K562 (cell line): ENCODE results near the gene LEPR. TPM values are rescaled to one million over a fixed set of nuclear protein-coding genes. Genes with fewer than 3 reads are reported as not detected.

Source experiments
- ATAC-seq: fragments of 200-7000 bp; cut with Tn5 transposase; 3 replicates; pipeline ENCODE4 v1.9.1; 2020; ENCODE audit warnings: moderate library complexity
- BruUV-seq: library from RNA; stranded (reverse); fragments of 400-500 nt; replicated peaks from 2 replicates; lab custom pipeline; 2021; lab: Mats Ljungman, UMichigan
- CTCF ChIA-PET: fragments of 300-600 bp; formaldehyde crosslinking; extraction: SDS; loops from one replicate; lab custom pipeline; 2021; ENCODE audit warnings: low intra/inter-chr PET ratio; lab: Yijun Ruan, JAX
- POLR2A ChIA-PET: fragments of 300-600, 350-650 bp; sonication (Branson Sonifier 250); formaldehyde crosslinking; extraction: SDS; loops from one replicate; lab custom pipeline; 2021; ENCODE audit warnings: antibody characterized with exemption, inconsistent platforms; lab: Yijun Ruan, JAX
- DNase-seq, 4 experiments: peaks; one replicate each; pipeline versions ENCODE4 v3.0.0 to v3.0.0-alpha.2; 2011 to 2018; ENCODE audit warnings: low spot score in 3 of 4, mixed read lengths in 3 of 4; ENCODE audit errors: extremely low read depth in 1 of 4
- FAIRE-seq: peaks from 2 replicates; lab custom pipeline; 2011; peaks lifted over from hg19 to GRCh38; lab: Jason Lieb, UNC
- H2AFZ ChIP-seq: 2 replicates; pipeline ENCODE4 v1.6.0; 2011; ENCODE audit warnings: low read depth, low read length, control low read depth, inconsistent platforms
- H3K27ac ChIP-seq: fragments of 200-600 bp; 3 replicates; pipeline ENCODE4 v1.8.0; 2011; ENCODE audit warnings: low read depth, mild to moderate bottlenecking, control low read depth, inconsistent platforms, low read length, moderate library complexity, mixed read lengths; ENCODE audit errors: extremely low read depth
- H3K27me3 ChIP-seq, 2 experiments: fragments of 300-600 bp in 1 of 2; 2 replicates in 1 of 2; 3 replicates in 1 of 2; pipeline versions ENCODE4 v1.6.0 to v1.8.0; 2011; ENCODE audit warnings: inconsistent platforms in 2 of 2, low read length in 2 of 2, mild to moderate bottlenecking in 1 of 2, mixed read lengths in 1 of 2, moderate library complexity in 1 of 2; ENCODE audit not compliant: control insufficient read depth in 2 of 2, insufficient read depth in 2 of 2
- H3K36me3 ChIP-seq: fragments of 300-600 bp; 3 replicates; pipeline ENCODE4 v1.8.0; 2011; ENCODE audit warnings: mild to moderate bottlenecking, low read length, inconsistent platforms; ENCODE audit not compliant: control insufficient read depth, insufficient read depth
- H3K4me1 ChIP-seq, 2 experiments: fragments of 200-600 bp in 1 of 2; replicated peaks in 1 of 2; 2 replicates in 1 of 2; 3 replicates in 1 of 2; pipeline versions ENCODE4 v1.5.1 to v1.8.0; 2011; ENCODE audit warnings: inconsistent platforms in 2 of 2, low read length in 2 of 2, mild to moderate bottlenecking in 1 of 2, mixed read lengths in 1 of 2, moderate library complexity in 1 of 2; ENCODE audit not compliant: control insufficient read depth in 2 of 2, insufficient read depth in 2 of 2
- H3K4me2 ChIP-seq: 2 replicates; pipeline ENCODE4 v1.6.1; 2011; ENCODE audit warnings: low read length, control low read depth, inconsistent platforms, mixed read lengths; ENCODE audit not compliant: insufficient read depth
- H3K4me3 ChIP-seq: fragments of 200-600 bp; sonication (generic), shearing (Covaris generic); 2 replicates; pipeline ENCODE4 v1.5.1; 2016; ENCODE audit warnings: control low read depth, inconsistent platforms
- H3K79me2 ChIP-seq: fragments of 200-600 bp; 3 replicates; pipeline ENCODE4 v1.8.0; 2011; ENCODE audit warnings: low read length, inconsistent platforms; ENCODE audit not compliant: control insufficient read depth, insufficient read depth
- H3K9ac ChIP-seq, 2 experiments: 2 replicates each; pipeline versions ENCODE4 v1.6.0 to v1.6.1; 2011; ENCODE audit warnings: low read depth in 2 of 2, low read length in 2 of 2, control low read depth in 1 of 2, inconsistent platforms in 1 of 2, mild to moderate bottlenecking in 1 of 2, mixed read lengths in 1 of 2; ENCODE audit not compliant: insufficient read depth in 1 of 2
- H3K9me1 ChIP-seq: one replicate; pipeline ENCODE4 v1.6.0; 2011; ENCODE audit warnings: inconsistent platforms, mild to moderate bottlenecking, low read length, moderate library complexity; ENCODE audit not compliant: control insufficient read depth, insufficient read depth
- H3K9me3 ChIP-seq: replicated peaks from 2 replicates; pipeline ENCODE4 v1.5.1; 2011; ENCODE audit warnings: low read depth, low read length, inconsistent platforms; ENCODE audit not compliant: control insufficient read depth, insufficient read depth
- H4K20me1 ChIP-seq: replicated peaks from 2 replicates; pipeline ENCODE4 v1.6.1; 2011; ENCODE audit warnings: low read length, inconsistent platforms, mixed read lengths; ENCODE audit not compliant: control insufficient read depth, insufficient read depth
- CBFA2T2 ChIP-seq: fragments of 450-650 bp; conservative IDR thresholded peaks from 2 replicates; pipeline ENCODE4 v1.6.1; 2017; ENCODE audit warnings: mild to moderate bottlenecking
- DMBX1 ChIP-seq: fragments of 250-450 bp; sonication (Bioruptor Pico); IDR thresholded peaks from 2 replicates; pipeline ENCODE4 v1.8.0; 2022; ENCODE audit warnings: inconsistent platforms, mild to moderate bottlenecking, moderate library complexity, borderline replicate concordance
- EP400 ChIP-seq: fragments of 450-650 bp; IDR thresholded peaks from 2 replicates; pipeline ENCODE4 v1.6.1; 2017; ENCODE audit warnings: antibody characterized with exemption, mild to moderate bottlenecking, moderate library complexity
- FOS ChIP-seq: IDR thresholded peaks from 3 replicates; pipeline ENCODE4 v1.6.1; 2011; ENCODE audit not compliant: insufficient read length; ENCODE audit errors: extremely low read depth
- NCOR1 ChIP-seq: fragments of 450-650 bp; IDR thresholded peaks from 2 replicates; pipeline ENCODE4 v1.6.1; 2016; ENCODE audit warnings: mild to moderate bottlenecking, moderate library complexity
- NFIX ChIP-seq: fragments of 250-450 bp; sonication (Bioruptor Pico); IDR thresholded peaks from 2 replicates; pipeline ENCODE4 v1.4.0; 2020; ENCODE audit warnings: low read depth, mild to moderate bottlenecking, moderate library complexity
- NRF1 ChIP-seq, 2 experiments: fragments of 450-650 bp; IDR thresholded peaks in 1 of 2; conservative IDR thresholded peaks in 1 of 2; 2 replicates each; pipeline ENCODE4 v1.6.1; 2014; ENCODE audit warnings: mild to moderate bottlenecking in 2 of 2
- PBX2 ChIP-seq, 2 experiments: IDR thresholded peaks in 1 of 2; conservative IDR thresholded peaks in 1 of 2; 2 replicates each; pipeline ENCODE4 v1.6.1; 2016; ENCODE audit warnings: low read depth in 2 of 2, mild to moderate bottlenecking in 1 of 2, missing compliant biosample characterization in 1 of 2, missing genetic modification characterization in 1 of 2, moderate library complexity in 1 of 2
- POLR2B ChIP-seq: fragments of 450-650 bp; IDR thresholded peaks from 2 replicates; pipeline ENCODE4 v1.6.1; 2018; ENCODE audit warnings: low read depth; ENCODE audit not compliant: partially characterized antibody
- PTRF ChIP-seq: fragments of 450-650 bp; IDR thresholded peaks from 2 replicates; pipeline ENCODE4 v1.6.1; 2016; ENCODE audit warnings: mild to moderate bottlenecking, missing genetic modification characterization, missing compliant biosample characterization
- SMARCB1 ChIP-seq: IDR thresholded peaks from 2 replicates; pipeline ENCODE4 v1.6.1; 2011; ENCODE audit warnings: improper control_type of control experiment, low read depth; ENCODE audit not compliant: insufficient read length
- WGBS: fragments of 100-300 bp; shearing (Covaris generic); methylation state at CpG from one replicate; pipeline ENCODE4 v1.1.6; 2016; ENCODE audit warnings: low coverage, mixed read lengths; ENCODE audit not compliant: insufficient coverage; ENCODE audit errors: missing lambda C conversion rate; 5-methylcytosine and 5-hydroxymethylcytosine counted together
- in situ Hi-C: fragments of 300-500 bp; cut with MboI; formaldehyde crosslinking; loops from 4 replicates; pipeline ENCODE4 v1.15.0; 2018; ENCODE audit warnings: inconsistent platforms, mixed read lengths
- intact Hi-C: fragments of 100-400 bp; cut with micrococcal nuclease; formaldehyde crosslinking; loops from 2 replicates; pipeline ENCODE4 v1.14.2; 2022
- polyA plus RNA-seq, 8 experiments: library from polyadenylated mRNA; depleted of rRNA in 4 of 8; stranded (reverse) in 5 of 8; unstranded in 3 of 8; fragments of >200 nt; fragmentation: Nextera tagmentation in 2 of 8; fragmentation: Illumina TruSeq in 1 of 8; extraction: Ambion mirVana in 2 of 8; extraction: Trizol in 1 of 8; gene quantifications; 2 replicates each; pipeline versions ENCODE4 v1.2.1 to v1.2.3, GENCODE V29; 2011 to 2014; ENCODE audit warnings: inconsistent platforms in 1 of 8, missing spikeins in 1 of 8
- total RNA-seq, 7 experiments: library from RNA; depleted of rRNA in 6 of 7; stranded (reverse); fragments of >200 nt in 6 of 7; fragmentation: Illumina TruSeq in 2 of 7; extraction: Trizol in 2 of 7; gene quantifications; 2 replicates each; pipeline versions ENCODE4 v1.2.1 to v1.2.3, GENCODE V29; 2011 to 2021; ENCODE audit warnings: low replicate concordance in 1 of 7
- TF ChIP-seq, protein P1 (sequence below): fragments of 450-650 bp; IDR thresholded peaks from 2 replicates; pipeline ENCODE4 v1.6.1; 2017; ENCODE audit warnings: antibody characterized with exemption, mild to moderate bottlenecking
- TF ChIP-seq, protein P2 (sequence below), 2 experiments: fragments of 450-650 bp; IDR thresholded peaks; 2 replicates each; pipeline ENCODE4 v1.6.1; 2016

Gene LEPR
- total and polyA plus RNA-seq, 9 of the 15 experiments (the other 6 are each of a cell fraction or from before 2014, with no cell fraction given), result 12.2 to 111 (median 43.1) TPM

GRCh38 chr1:65469889-65470340, 49.4 kb downstream of the LEPR start:
- H3K9ac ChIP-seq, result peak overlapping the region in 1 of 2 experiments; percentile 47; a peak in 2 of 4 replicates
- TF ChIP-seq PBX2 (CRISPR knock-in tag; IDR thresholded peaks at IDR 0.05; ENCODE audit: low read depth) (no peak), PBX2 (tag; conservative IDR thresholded peaks at IDR 0.05; ENCODE audit: low read depth) (0 out of 2 replicates have a peak, but pooled peaks have one; percentile 5), SMARCB1 (no peak), POLR2B (no peak), DMBX1 (CRISPR knock-in tag) (peak; percentile 70; the same call in 1 of the 2 replicates), NFIX (CRISPR knock-in tag) (peak; percentile 10; the same call in 1 of the 2 replicates), NRF1 (conservative IDR thresholded peaks at IDR 0.05 in 1 of 2, IDR thresholded peaks at IDR 0.05 in 1 of 2) (no peak), PTRF (tag) (0 out of 2 replicates have a peak, but pooled peaks have one; percentile 44), NCOR1 (no peak), EP400 (0 out of 2 replicates have a peak, but pooled peaks have one; percentile 14), FOS (no peak), CBFA2T2 (no peak)
- TF ChIP-seq, protein P1, sequence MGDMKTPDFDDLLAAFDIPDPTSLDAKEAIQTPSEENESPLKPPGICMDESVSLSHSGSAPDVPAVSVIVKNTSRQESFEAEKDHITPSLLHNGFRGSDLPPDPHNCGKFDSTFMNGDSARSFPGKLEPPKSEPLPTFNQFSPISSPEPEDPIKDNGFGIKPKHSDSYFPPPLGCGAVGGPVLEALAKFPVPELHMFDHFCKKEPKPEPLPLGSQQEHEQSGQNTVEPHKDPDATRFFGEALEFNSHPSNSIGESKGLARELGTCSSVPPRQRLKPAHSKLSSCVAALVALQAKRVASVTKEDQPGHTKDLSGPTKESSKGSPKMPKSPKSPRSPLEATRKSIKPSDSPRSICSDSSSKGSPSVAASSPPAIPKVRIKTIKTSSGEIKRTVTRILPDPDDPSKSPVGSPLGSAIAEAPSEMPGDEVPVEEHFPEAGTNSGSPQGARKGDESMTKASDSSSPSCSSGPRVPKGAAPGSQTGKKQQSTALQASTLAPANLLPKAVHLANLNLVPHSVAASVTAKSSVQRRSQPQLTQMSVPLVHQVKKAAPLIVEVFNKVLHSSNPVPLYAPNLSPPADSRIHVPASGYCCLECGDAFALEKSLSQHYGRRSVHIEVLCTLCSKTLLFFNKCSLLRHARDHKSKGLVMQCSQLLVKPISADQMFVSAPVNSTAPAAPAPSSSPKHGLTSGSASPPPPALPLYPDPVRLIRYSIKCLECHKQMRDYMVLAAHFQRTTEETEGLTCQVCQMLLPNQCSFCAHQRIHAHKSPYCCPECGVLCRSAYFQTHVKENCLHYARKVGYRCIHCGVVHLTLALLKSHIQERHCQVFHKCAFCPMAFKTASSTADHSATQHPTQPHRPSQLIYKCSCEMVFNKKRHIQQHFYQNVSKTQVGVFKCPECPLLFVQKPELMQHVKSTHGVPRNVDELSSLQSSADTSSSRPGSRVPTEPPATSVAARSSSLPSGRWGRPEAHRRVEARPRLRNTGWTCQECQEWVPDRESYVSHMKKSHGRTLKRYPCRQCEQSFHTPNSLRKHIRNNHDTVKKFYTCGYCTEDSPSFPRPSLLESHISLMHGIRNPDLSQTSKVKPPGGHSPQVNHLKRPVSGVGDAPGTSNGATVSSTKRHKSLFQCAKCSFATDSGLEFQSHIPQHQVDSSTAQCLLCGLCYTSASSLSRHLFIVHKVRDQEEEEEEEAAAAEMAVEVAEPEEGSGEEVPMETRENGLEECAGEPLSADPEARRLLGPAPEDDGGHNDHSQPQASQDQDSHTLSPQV, result peak; percentile 71; the same call in 1 of the 2 replicates
- TF ChIP-seq, protein P2, sequence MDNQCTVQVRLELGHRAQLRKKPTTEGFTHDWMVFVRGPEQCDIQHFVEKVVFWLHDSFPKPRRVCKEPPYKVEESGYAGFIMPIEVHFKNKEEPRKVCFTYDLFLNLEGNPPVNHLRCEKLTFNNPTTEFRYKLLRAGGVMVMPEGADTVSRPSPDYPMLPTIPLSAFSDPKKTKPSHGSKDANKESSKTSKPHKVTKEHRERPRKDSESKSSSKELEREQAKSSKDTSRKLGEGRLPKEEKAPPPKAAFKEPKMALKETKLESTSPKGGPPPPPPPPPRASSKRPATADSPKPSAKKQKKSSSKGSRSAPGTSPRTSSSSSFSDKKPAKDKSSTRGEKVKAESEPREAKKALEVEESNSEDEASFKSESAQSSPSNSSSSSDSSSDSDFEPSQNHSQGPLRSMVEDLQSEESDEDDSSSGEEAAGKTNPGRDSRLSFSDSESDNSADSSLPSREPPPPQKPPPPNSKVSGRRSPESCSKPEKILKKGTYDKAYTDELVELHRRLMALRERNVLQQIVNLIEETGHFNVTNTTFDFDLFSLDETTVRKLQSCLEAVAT (IDR thresholded peaks at IDR 0.05), result 0 out of 4 replicates have a peak, but pooled peaks of 1 of the 2 experiments have one; percentile 48

More at GRCh38 chr1:65469889-65470340, 49.4 kb downstream of the LEPR start:
- Histone ChIP-seq H3K27ac (peak overlapping the region; percentile 71), H3K4me3 (no peak overlapping the region), H3K27me3 (no peaks in the 10 kb centered on the region), H3K4me2 (peak overlapping the region; percentile 66), H3K9me3 (peaks cover 6% of the 10 kb centered on the region; the same call in 1 of the 2 replicates), H3K9me1 (no peaks in the 10 kb centered on the region), H3K4me1 (peaks cover 7 to 52% of the 10 kb centered on the region in 2 experiments), H3K79me2 (peaks cover 56% of the 10 kb centered on the region), H4K20me1 (no peaks in the 10 kb centered on the region), H3K36me3 (peaks cover 37% of the 10 kb centered on the region), H2AFZ (peak overlapping the region; percentile 41)
- ATAC-seq, result peak; percentile 73
- POLR2A ChIA-PET, result interaction anchor here (1.2 to 2.3 kb wide), 3 partner anchors 10 to 218 kb away, joined by 3 to 13 read pairs (median 7); no protein-coding TSS in a partner anchor
- in situ Hi-C loops (no loop called here), intact Hi-C loops (loop anchor here (10.0 kb wide), 1 partner anchor 1465 kb away; no protein-coding TSS in a partner anchor)
- CTCF ChIA-PET, result no interaction called here
- no TSS peak for BruUV-seq
- DNase-seq, result peak in 2 of 4 experiments; percentile 54 to 78
- WGBS, result 5% methylated on average over 4 of the region's 4 CpGs
- FAIRE-seq, result peak; percentile 86
